GM19468 (cell line): ENCODE measurements around the gene NUP58.

Source experiments
- ATAC-seq: cut with Tn5 transposase; IDR thresholded peaks from one replicate; pipeline ENCODE4 v1.9.1; 2021; ENCODE audit warnings: mild to moderate bottlenecking, moderate library complexity, moderate number of reproducible peaks; ENCODE audit not compliant: unreplicated experiment; ENCODE audit errors: extremely low read depth

Gene NUP58

DNA sequence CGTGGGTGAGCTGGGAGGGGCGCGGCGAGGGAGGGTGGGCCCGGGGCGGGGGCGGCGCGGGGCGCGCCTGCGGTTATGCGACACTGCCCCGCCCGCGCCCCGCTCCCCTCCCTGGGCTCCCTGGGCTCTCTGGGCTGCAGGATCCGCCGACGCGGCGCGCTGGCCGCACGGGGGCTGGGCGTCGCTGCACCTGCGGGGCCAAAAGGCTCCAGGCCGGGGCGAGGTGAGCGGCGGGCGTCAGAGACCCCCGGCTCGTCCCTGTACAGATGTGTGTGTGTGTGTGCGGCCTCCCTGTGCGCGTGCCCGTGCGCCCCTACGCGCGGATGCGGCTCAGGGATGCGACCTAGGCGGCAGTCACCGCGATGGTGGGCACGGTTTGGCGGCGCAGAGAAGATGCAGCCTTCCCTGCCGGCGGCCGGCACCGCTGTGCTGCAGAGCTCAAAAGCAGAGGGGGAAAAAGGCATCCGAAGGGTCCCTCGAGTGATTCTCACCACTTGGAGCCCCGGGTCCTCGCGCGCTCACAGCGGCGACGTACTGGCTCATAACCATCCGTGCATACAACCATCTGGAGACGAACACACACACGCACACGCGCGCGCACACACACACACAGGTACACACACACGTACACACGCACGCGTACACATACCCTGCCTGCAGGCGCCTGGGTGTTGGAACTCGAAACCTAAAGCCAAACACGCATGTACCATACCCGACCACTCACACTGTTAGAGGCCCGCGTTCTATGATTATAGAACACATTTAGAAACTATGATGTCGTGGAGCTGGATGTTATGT, 71.1 kb downstream of the NUP58 start:
- no peak for ATAC-seq

DNA sequence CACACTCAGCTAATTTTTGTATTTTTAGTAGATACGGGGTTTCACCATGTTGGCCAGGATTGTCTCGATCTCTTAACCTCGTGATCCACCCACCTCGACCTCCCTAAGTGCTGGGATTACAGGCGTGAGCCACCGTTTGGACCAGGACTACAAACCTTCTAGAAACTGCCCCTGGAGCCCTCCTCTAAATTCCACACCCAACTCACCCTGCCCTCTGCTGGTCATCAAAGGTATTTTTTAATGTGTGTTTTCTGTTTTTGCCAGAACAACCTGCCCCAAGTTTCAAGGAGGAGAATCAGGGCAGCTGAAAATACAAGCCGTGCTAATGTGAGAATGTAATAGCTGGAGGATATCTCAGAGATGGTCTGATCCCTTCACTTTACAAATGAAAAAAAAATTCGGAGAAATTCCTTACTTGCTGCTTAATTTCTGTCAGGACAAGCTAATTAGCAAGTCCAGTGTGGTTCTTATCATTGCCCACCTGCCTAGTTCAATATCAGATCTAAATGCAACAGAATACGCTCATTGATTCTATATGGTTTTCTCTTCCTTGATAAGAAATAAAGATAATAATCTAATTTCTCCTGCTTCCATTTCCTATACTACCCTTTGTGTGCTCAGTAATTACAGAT, 74.4 kb downstream of the NUP58 start:
- ATAC-seq: no peak

DNA sequence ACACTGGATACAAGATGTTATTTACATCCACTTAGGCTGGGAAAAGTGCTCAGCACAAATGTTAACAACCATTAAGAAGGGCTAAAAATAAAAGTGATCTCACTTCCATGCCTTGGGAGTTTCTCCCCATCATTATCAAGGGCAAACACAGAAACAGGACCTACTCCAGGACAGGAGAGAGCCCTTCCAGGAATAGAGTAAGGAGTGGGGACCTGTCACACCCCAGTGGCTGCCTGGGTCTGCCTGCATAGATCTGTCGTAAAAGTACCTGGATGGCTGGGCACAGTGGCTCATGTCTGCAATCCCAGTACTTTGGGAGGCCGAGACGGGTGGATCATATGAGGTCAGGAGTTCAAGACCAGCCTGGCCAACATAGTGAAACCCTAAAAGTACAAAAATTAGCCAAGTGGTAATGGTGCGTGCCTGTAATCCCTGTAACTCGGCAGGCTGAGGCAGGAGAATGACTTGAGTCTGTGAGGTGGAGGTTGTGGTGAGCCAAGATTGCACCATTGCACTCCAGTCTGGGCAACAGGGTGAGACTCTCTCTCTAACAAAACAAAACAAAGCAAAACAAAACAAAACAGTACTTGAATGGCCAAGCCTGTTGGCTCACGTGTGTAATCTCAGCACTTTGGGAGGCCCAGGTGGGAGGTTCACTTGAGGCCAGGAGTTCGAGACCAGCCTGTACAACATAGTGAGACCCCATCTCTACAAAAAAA, 76.0 kb downstream of the NUP58 start:
- no peak for ATAC-seq

DNA sequence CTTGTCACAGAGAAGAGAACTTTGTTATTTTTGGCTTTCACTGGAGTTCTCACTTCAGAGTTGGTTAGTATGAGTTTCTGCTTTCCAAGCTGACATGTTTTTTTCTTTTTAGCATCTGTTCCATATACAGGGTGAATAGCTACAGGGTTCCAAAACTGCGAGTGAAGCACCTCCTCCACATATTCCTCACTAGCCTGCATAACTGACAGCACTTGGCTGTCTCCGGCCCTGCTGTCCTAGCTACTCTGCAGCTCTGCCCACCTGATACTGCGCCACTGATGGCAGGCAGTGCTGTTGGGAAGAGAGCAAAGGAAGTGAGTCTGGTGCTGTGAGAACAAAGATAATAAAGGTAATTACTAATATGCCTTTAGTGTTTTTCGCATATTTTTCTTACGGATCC, 77.1 kb downstream of the NUP58 start:
- no peak for ATAC-seq

DNA sequence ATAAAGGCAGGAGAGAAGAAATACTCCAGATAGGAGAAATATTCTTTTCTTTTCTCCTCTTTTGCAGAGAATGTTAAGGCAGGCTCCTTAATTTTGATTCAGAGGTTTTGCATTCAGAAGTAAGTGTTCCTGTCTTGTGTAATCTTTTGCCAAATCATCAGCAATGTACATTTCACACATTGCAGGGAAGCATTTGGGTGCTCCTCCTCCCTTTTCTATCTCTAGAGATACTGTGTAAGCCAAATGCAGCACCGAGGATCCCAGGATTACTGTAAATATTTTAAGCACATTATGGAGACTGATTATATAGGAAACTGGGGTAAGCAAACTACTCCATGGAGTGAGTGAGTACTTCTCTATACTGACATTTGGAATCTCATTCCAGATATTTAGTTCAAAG, 77.6 kb downstream of the NUP58 start:
- no peak for ATAC-seq

DNA sequence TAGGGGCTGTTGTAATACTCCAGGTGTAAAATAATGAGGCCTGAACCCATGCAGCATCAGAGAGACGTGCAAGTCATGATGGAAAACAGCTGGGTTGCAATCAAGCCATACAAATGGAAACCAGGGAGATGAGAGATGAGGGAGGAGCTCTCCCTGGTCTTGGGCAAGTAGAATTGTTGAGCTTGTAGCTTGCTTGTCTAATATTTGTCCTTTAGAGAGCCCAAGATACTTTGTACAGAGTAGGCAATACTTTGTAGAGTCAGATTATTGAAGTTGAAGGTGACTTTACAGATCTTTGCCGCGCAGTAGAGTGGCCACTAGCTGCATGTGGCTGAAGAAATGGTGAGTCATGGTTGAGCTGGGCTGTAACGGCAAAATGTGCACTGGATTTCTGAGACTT, 78.7 kb downstream of the NUP58 start:
- no peak for ATAC-seq

DNA sequence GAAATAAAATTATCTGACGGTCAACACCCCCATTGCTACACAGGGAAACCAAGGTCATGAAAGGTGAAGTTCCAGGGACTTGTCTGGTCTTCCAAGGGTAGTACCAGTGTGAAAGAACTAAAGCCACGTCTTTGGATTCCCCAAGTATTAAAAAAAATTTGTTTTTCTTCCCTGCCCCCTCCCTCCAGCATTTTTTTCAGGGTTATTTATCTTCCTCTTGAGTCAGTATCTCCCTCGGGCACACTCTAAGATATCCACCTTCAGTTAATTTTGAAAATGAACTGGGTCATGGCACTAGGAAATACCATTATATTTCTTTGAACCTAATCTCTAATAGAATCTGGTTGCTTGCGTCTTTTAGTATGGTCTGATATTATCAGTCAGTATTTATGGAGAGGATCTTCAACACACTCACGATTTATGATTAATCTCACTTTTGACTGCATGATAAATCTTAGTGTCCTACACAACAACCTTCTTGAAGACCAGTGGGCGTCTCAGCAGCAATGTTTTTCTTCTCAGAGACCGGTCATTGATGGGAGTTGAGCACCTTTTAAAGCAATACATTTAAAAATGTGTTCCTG, 79.4 kb downstream of the NUP58 start:
- ATAC-seq: no peak

DNA sequence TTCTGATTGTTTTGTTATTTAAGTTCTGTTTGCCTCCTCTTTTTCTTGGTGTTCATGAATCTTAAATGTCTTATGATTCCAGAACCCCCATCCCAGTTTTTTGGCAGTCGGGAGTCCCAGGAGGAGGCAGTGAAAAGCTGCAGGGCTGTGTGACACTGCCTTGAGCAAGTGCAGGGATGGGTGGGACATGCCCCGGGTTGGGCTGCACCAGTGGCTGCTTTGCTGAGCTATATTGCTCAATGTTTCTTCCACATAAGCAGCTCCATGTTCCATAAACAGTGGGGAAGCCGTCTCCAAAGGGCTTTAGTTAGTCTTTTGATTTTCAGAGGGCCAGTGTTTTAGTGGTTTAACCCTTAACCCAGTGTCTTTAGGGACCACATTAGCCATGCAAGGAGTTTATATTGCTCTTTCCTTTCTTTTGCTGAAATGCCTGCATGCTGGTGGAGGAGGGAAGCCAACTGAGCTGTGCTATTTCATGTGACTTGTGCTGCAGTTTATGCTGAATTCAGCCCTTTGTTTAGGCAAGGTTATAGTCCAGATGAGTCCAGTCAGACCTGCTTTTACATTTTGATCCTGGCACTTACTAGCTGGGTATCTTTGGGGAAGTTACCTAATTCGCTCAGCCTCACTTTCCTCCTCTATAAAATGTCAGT, 83.5 kb downstream of the NUP58 start:
- no peak for ATAC-seq

DNA sequence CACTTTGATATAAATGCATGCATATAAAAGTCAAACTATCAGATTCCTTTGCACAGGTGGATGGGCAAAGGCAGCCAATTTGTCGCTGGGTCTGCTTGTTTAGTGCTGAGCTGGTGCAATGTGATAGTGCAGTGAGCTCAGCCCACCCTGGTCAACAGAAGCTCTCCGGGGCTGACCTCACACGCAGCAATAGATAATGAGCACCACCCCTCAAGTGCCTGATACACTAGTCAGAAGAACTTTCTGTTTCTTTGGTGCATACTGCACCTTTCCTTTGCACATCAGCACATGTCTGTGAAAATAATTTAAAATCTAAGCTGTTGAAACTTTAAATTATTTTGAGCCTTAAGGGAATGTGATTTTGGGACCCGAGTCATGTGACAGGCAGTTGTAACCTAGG, 90.5 kb downstream of the NUP58 start:
- ATAC-seq: no peak
